HepG2 (cell line): ENCODE measurements around the gene CD151. TPM values are rescaled to one million over a fixed set of nuclear protein-coding genes. Genes with fewer than 3 reads are reported as not detected.

Source experiments
- GRHL1 ChIP-seq: sonication (generic); formaldehyde crosslinking; conservative IDR thresholded peaks from 2 replicates; pipeline ENCODE4 v1.8.0; 2022; ENCODE audit warnings: missing genetic modification reagents
- HIVEP1 ChIP-seq: sonication (generic); formaldehyde crosslinking; IDR thresholded peaks from 2 replicates; pipeline ENCODE4 v1.4.0; 2020; ENCODE audit warnings: mild to moderate bottlenecking, missing genetic modification reagents
- HOXA7 ChIP-seq: sonication (generic); formaldehyde crosslinking; IDR thresholded peaks from 2 replicates; pipeline ENCODE4 v1.8.1; 2022; ENCODE audit warnings: mild to moderate bottlenecking, missing genetic modification reagents, moderate library complexity
- KDM2A ChIP-seq: sonication (generic); formaldehyde crosslinking; IDR thresholded peaks from 2 replicates; pipeline ENCODE4 v1.4.0; 2020; ENCODE audit warnings: low read depth, missing genetic modification reagents, borderline replicate concordance
- RFX3 ChIP-seq: IDR thresholded peaks from 2 replicates; pipeline ENCODE4 v1.6.1; 2016; ENCODE audit warnings: missing biosample characterization, missing genetic modification reagents
- SUZ12 ChIP-seq: fragments of 150-350 bp; IDR thresholded peaks from 2 replicates; pipeline ENCODE4 v1.6.1; 2014; ENCODE audit warnings: low read depth, low read length
- TBL1XR1 ChIP-seq: fragments of 150-350 bp; IDR thresholded peaks from 2 replicates; pipeline ENCODE4 v1.6.1; 2014; ENCODE audit warnings: borderline replicate concordance, low read length; ENCODE audit not compliant: partially characterized antibody
- TCF7 ChIP-seq: sonication (generic); IDR thresholded peaks from 2 replicates; pipeline ENCODE4 v1.6.1; 2016; ENCODE audit warnings: antibody characterized with exemption, low read depth
- TMF1 ChIP-seq: sonication (generic); formaldehyde crosslinking; IDR thresholded peaks from 2 replicates; pipeline ENCODE4 v1.8.1; 2022; ENCODE audit warnings: low read depth, missing genetic modification reagents
- YEATS2 ChIP-seq: sonication (generic); formaldehyde crosslinking; IDR thresholded peaks from 2 replicates; pipeline ENCODE4 v1.4.0; 2020; ENCODE audit warnings: missing genetic modification reagents, borderline replicate concordance
- ZNF207 ChIP-seq: fragments of 450-650 bp; IDR thresholded peaks from 2 replicates; pipeline ENCODE4 v1.6.1; 2016; ENCODE audit warnings: antibody characterized with exemption, borderline replicate concordance
- ZNF570 ChIP-seq: sonication (generic); formaldehyde crosslinking; IDR thresholded peaks from 2 replicates; pipeline ENCODE4 v1.4.0; 2020; ENCODE audit warnings: mild to moderate bottlenecking, missing genetic modification reagents, borderline replicate concordance
- ZSCAN30 ChIP-seq: sonication (generic); formaldehyde crosslinking; IDR thresholded peaks from 2 replicates; pipeline ENCODE4 v1.5.0; 2020; ENCODE audit warnings: mild to moderate bottlenecking, missing genetic modification reagents
- polyA plus RNA-seq, 8 experiments: library from polyadenylated mRNA; depleted of rRNA in 3 of 8; stranded (reverse) in 7 of 8; unstranded in 1 of 8; fragments of >200 nt; fragmentation: Illumina TruSeq in 4 of 8; extraction: Trizol in 4 of 8; gene quantifications; 2 replicates each; pipeline versions ENCODE4 v1.2.1 to v1.2.3, GENCODE V29; 2011 to 2016; ENCODE audit warnings: low read depth in 4 of 8, missing spikeins in 1 of 8, mixed read lengths in 1 of 8; ENCODE audit not compliant: insufficient read depth in 1 of 8
- total RNA-seq, 5 experiments: library from RNA; depleted of rRNA; stranded (reverse); fragments of >200 nt; fragmentation: Illumina TruSeq; extraction: Trizol; gene quantifications; 2 replicates each; pipeline ENCODE4 v1.2.3, GENCODE V29; 2016; ENCODE audit warnings: low read depth in 1 of 5
- TF ChIP-seq, protein P1 (sequence below): sonication (generic); formaldehyde crosslinking; IDR thresholded peaks from 2 replicates; pipeline ENCODE4 v1.4.0; 2020; ENCODE audit warnings: missing genetic modification reagents, borderline replicate concordance
- TF ChIP-seq, protein P2 (sequence below): sonication (generic); formaldehyde crosslinking; IDR thresholded peaks from 2 replicates; pipeline ENCODE4 v1.4.0; 2020; ENCODE audit warnings: mild to moderate bottlenecking, missing genetic modification reagents
- TF ChIP-seq, protein P3 (sequence below), 2 experiments: sonication (generic) in 1 of 2; formaldehyde crosslinking in 1 of 2; IDR thresholded peaks; 2 replicates each; pipeline versions ENCODE4 v1.4.0 to v1.6.1; 2016 to 2020; ENCODE audit warnings: borderline replicate concordance in 1 of 2, low read depth in 1 of 2, mild to moderate bottlenecking in 1 of 2, missing genetic modification reagents in 1 of 2
- TF ChIP-seq, protein P4 (sequence below): IDR thresholded peaks from 2 replicates; pipeline ENCODE4 v1.6.1; 2016; ENCODE audit warnings: missing compliant biosample characterization, missing genetic modification reagents, borderline replicate concordance
- TF ChIP-seq, protein P5 (sequence below): IDR thresholded peaks from 2 replicates; pipeline ENCODE4 v1.6.1; 2016

The CD151 gene
- total and polyA plus RNA-seq, 2 of the 13 experiments (the other 11 are each of a cell fraction or from before 2014, with no cell fraction given), result 125 to 197 TPM

DNA sequence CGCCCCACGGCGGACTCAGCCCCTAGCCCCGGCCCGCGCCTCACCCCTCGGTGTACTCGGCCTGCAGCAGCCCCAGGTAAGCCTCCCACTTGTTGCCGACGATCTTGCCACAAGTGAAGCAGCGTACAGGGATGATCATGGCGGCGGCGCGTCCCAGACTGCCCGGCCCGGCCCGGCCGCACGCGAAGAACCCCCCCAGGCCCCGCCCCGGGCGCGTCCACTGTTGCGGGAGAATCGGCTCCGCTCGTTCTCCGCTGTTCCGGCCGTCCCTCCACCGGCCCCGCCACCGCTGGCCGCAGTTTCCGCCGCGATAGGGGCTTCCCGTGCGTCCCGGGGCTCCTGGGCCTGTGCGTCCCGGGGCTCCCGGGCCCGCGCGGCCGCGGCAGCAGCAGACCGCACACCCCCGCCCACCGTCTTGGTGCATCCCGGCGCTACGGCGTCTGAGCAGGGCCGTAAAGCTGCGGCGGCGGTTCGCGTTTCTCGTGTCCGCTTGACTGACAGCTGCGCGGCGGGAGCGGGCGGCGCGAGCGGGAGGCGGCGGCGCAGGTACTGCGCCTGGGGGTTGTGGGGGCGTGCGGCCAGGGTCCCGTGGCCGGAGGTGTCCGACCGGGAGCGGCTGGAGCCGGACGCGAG, 9.7 kb downstream of the CD151 start, which contains the start of the genes POLR2L and TSPAN4 (continued):
- TF ChIP-seq, protein P1, sequence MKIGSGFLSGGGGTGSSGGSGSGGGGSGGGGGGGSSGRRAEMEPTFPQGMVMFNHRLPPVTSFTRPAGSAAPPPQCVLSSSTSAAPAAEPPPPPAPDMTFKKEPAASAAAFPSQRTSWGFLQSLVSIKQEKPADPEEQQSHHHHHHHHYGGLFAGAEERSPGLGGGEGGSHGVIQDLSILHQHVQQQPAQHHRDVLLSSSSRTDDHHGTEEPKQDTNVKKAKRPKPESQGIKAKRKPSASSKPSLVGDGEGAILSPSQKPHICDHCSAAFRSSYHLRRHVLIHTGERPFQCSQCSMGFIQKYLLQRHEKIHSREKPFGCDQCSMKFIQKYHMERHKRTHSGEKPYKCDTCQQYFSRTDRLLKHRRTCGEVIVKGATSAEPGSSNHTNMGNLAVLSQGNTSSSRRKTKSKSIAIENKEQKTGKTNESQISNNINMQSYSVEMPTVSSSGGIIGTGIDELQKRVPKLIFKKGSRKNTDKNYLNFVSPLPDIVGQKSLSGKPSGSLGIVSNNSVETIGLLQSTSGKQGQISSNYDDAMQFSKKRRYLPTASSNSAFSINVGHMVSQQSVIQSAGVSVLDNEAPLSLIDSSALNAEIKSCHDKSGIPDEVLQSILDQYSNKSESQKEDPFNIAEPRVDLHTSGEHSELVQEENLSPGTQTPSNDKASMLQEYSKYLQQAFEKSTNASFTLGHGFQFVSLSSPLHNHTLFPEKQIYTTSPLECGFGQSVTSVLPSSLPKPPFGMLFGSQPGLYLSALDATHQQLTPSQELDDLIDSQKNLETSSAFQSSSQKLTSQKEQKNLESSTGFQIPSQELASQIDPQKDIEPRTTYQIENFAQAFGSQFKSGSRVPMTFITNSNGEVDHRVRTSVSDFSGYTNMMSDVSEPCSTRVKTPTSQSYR (CRISPR knock-in tag), result no peak
- TF ChIP-seq, protein P2, sequence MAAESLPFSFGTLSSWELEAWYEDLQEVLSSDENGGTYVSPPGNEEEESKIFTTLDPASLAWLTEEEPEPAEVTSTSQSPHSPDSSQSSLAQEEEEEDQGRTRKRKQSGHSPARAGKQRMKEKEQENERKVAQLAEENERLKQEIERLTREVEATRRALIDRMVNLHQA (CRISPR knock-in tag), result no peak
- TF ChIP-seq, protein P3, sequence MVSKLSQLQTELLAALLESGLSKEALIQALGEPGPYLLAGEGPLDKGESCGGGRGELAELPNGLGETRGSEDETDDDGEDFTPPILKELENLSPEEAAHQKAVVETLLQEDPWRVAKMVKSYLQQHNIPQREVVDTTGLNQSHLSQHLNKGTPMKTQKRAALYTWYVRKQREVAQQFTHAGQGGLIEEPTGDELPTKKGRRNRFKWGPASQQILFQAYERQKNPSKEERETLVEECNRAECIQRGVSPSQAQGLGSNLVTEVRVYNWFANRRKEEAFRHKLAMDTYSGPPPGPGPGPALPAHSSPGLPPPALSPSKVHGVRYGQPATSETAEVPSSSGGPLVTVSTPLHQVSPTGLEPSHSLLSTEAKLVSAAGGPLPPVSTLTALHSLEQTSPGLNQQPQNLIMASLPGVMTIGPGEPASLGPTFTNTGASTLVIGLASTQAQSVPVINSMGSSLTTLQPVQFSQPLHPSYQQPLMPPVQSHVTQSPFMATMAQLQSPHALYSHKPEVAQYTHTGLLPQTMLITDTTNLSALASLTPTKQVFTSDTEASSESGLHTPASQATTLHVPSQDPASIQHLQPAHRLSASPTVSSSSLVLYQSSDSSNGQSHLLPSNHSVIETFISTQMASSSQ (IDR thresholded peaks at IDR 0.05; ENCODE audit: low read depth), result no peak
- TF ChIP-seq, protein P3 (CRISPR knock-in tag; IDR thresholded peaks at IDR 0.05; ENCODE audit: borderline replicate concordance), result peak; percentile 66; the same call in 1 of the 2 replicates
- TF ChIP-seq, protein P4, sequence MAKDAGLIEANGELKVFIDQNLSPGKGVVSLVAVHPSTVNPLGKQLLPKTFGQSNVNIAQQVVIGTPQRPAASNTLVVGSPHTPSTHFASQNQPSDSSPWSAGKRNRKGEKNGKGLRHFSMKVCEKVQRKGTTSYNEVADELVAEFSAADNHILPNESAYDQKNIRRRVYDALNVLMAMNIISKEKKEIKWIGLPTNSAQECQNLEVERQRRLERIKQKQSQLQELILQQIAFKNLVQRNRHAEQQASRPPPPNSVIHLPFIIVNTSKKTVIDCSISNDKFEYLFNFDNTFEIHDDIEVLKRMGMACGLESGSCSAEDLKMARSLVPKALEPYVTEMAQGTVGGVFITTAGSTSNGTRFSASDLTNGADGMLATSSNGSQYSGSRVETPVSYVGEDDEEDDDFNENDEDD (CRISPR knock-in tag), result peak; percentile 84; the same call in 1 of the 2 replicates
- TF ChIP-seq ZNF207, result no peak
- TF ChIP-seq, protein P5, sequence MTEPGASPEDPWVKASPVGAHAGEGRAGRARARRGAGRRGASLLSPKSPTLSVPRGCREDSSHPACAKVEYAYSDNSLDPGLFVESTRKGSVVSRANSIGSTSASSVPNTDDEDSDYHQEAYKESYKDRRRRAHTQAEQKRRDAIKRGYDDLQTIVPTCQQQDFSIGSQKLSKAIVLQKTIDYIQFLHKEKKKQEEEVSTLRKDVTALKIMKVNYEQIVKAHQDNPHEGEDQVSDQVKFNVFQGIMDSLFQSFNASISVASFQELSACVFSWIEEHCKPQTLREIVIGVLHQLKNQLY (CRISPR knock-in tag), result no peak
- TF ChIP-seq ZSCAN30 (CRISPR knock-in tag), result no peak; the same call in 1 of the 2 replicates
- TF ChIP-seq RFX3 (CRISPR knock-in tag), result no peak
- no peak for TF ChIP-seq SUZ12
- peak; percentile 89 for TF ChIP-seq KDM2A
- no peak for TF ChIP-seq HIVEP1 (CRISPR knock-in tag)
- peak; percentile 83 for TF ChIP-seq TMF1 (CRISPR knock-in tag)
- no peak for TF ChIP-seq HOXA7 (CRISPR knock-in tag)
- TF ChIP-seq YEATS2 (CRISPR knock-in tag), result no peak; the same call in 1 of the 2 replicates
- no peak for TF ChIP-seq GRHL1 (CRISPR knock-in tag)
- no peak for TF ChIP-seq TBL1XR1
- TF ChIP-seq ZNF570 (CRISPR knock-in tag), result no peak
- TF ChIP-seq TCF7, result no peak
